H9 (cell line): ENCODE results near the gene THSD7A. TPM values are rescaled to one million over a fixed set of nuclear protein-coding genes. Genes with fewer than 3 reads are reported as not detected.

Experiments
- DNase-seq: peaks from one replicate; pipeline ENCODE4 v3.0.0-alpha.2; 2017
- H2AFZ ChIP-seq: one replicate; pipeline ENCODE4 v1.6.1; 2013; ENCODE audit warnings: mild to moderate bottlenecking, low read length, control low read depth, moderate library complexity
- H2AK5ac ChIP-seq: 2 replicates; pipeline ENCODE4 v1.6.1; 2013; ENCODE audit warnings: low read length, control low read depth, mixed read lengths; ENCODE audit not compliant: insufficient read length
- H2BK120ac ChIP-seq: one replicate; pipeline ENCODE4 v1.6.1; 2013; ENCODE audit warnings: low read depth, mild to moderate bottlenecking, low read length, control low read depth, inconsistent platforms; ENCODE audit not compliant: poor library complexity, severe bottlenecking
- H2BK12ac ChIP-seq: 2 replicates; pipeline ENCODE4 v1.6.1; 2013; ENCODE audit warnings: low read length, control low read depth, mixed read lengths, low read depth; ENCODE audit not compliant: insufficient read length
- H2BK15ac ChIP-seq: 2 replicates; pipeline ENCODE4 v1.6.1; 2013; ENCODE audit warnings: low read depth, low read length, control low read depth
- H2BK20ac ChIP-seq: one replicate; pipeline ENCODE4 v1.6.1; 2013; ENCODE audit warnings: low read depth, mild to moderate bottlenecking, low read length, control low read depth, inconsistent platforms; ENCODE audit not compliant: poor library complexity, severe bottlenecking
- H2BK5ac ChIP-seq: 2 replicates; pipeline ENCODE4 v1.6.1; 2013; ENCODE audit warnings: low read length, control low read depth, mixed read lengths; ENCODE audit not compliant: insufficient read length
- H3K14ac ChIP-seq: 2 replicates; pipeline ENCODE4 v1.6.1; 2013; ENCODE audit warnings: low read length, control low read depth; ENCODE audit not compliant: insufficient read depth
- H3K18ac ChIP-seq: 2 replicates; pipeline ENCODE4 v1.6.1; 2013; ENCODE audit warnings: low read depth, mild to moderate bottlenecking, mixed read lengths, low read length, control low read depth; ENCODE audit not compliant: insufficient read length
- H3K23ac ChIP-seq: 2 replicates; pipeline ENCODE4 v1.6.1; 2013; ENCODE audit warnings: low read length, control low read depth, mixed read lengths, low read depth; ENCODE audit not compliant: insufficient read length
- H3K23me2 ChIP-seq: 2 replicates; pipeline ENCODE4 v1.6.1; 2013; ENCODE audit warnings: low read depth, mild to moderate bottlenecking, mixed read lengths, low read length, control low read depth; ENCODE audit not compliant: insufficient read length, poor library complexity, severe bottlenecking
- H3K27ac ChIP-seq: 2 replicates; pipeline ENCODE4 v1.5.1; 2013; ENCODE audit warnings: low read length, control low read depth, mixed read lengths, low read depth; ENCODE audit not compliant: insufficient read length
- H3K27me3 ChIP-seq: 2 replicates; pipeline ENCODE4 v1.6.1; 2013; ENCODE audit warnings: low read length, control low read depth, inconsistent platforms; ENCODE audit not compliant: insufficient read depth
- H3K4ac ChIP-seq: 2 replicates; pipeline ENCODE4 v1.6.1; 2013; ENCODE audit warnings: low read depth, mild to moderate bottlenecking, control low read depth, inconsistent platforms, low read length, moderate library complexity
- H3K4me1 ChIP-seq: 2 replicates; pipeline ENCODE4 v1.6.1; 2013; ENCODE audit warnings: low read length, control low read depth, inconsistent platforms; ENCODE audit not compliant: insufficient read depth
- H3K4me2 ChIP-seq: 2 replicates; pipeline ENCODE4 v1.6.1; 2013; ENCODE audit warnings: low read length, control low read depth, mixed read lengths; ENCODE audit not compliant: insufficient read length, insufficient read depth
- H3K56ac ChIP-seq: 2 replicates; pipeline ENCODE4 v1.6.1; 2013; ENCODE audit warnings: low read depth, mild to moderate bottlenecking, mixed read lengths, low read length, control low read depth; ENCODE audit not compliant: insufficient read length
- H3K79me1 ChIP-seq: 2 replicates; pipeline ENCODE4 v1.6.1; 2013; ENCODE audit warnings: low read depth, mild to moderate bottlenecking, moderate library complexity, low read length, control low read depth, inconsistent platforms; ENCODE audit not compliant: insufficient read depth, poor library complexity, severe bottlenecking
- H3K79me2 ChIP-seq: 2 replicates; pipeline ENCODE4 v1.6.1; 2013; ENCODE audit warnings: low read length, control low read depth, inconsistent platforms; ENCODE audit not compliant: insufficient read depth
- H3K9ac ChIP-seq: 2 replicates; pipeline ENCODE4 v1.6.1; 2013; ENCODE audit warnings: low read length, control low read depth, mixed read lengths; ENCODE audit not compliant: insufficient read length; ENCODE audit errors: extremely low read depth
- H3K9me3 ChIP-seq: one replicate; pipeline ENCODE4 v1.6.1; 2013; ENCODE audit warnings: low read depth, low read length, inconsistent platforms; ENCODE audit not compliant: control insufficient read depth
- H3T11ph ChIP-seq: one replicate; pipeline ENCODE4 v1.6.1; 2013; ENCODE audit warnings: mild to moderate bottlenecking, low read length, control low read depth, inconsistent platforms
- H4K20me1 ChIP-seq: one replicate; pipeline ENCODE4 v1.6.1; 2013; ENCODE audit not compliant: control insufficient read depth, insufficient read length, insufficient read depth
- H4K5ac ChIP-seq: 2 replicates; pipeline ENCODE4 v1.6.1; 2013; ENCODE audit warnings: low read depth, mild to moderate bottlenecking, mixed read lengths, low read length, control low read depth; ENCODE audit not compliant: insufficient read length
- H4K8ac ChIP-seq: replicated peaks from 2 replicates; pipeline ENCODE4 v1.6.1; 2013; ENCODE audit warnings: low read length, control low read depth, mixed read lengths, low read depth; ENCODE audit not compliant: insufficient read length
- H4K91ac ChIP-seq: 2 replicates; pipeline ENCODE4 v1.6.1; 2013; ENCODE audit warnings: low read depth, mild to moderate bottlenecking, moderate library complexity, mixed read lengths, low read length, control low read depth; ENCODE audit not compliant: insufficient read length
- H3K27ac Mint-ChIP-seq, 3 experiments: 2 replicates in 2 of 3; 3 replicates in 1 of 3; pipeline ENCODE4 v1.8.0; 2020 to 2021; ENCODE audit warnings: mixed read lengths in 3 of 3, mild to moderate bottlenecking in 1 of 3, moderate library complexity in 1 of 3
- H3K27me3 Mint-ChIP-seq: 2 replicates; pipeline ENCODE4 v1.8.0; 2021; ENCODE audit warnings: low read depth, mild to moderate bottlenecking, moderate library complexity, mixed read lengths
- H3K36me3 Mint-ChIP-seq, 3 experiments: 2 replicates in 2 of 3; 3 replicates in 1 of 3; pipeline ENCODE4 v1.8.0; 2020 to 2021; ENCODE audit warnings: low read depth in 3 of 3, mixed read lengths in 3 of 3; ENCODE audit not compliant: insufficient read depth in 1 of 3
- H3K4me1 Mint-ChIP-seq, 2 experiments: 2 replicates each; pipeline ENCODE4 v1.8.0; 2020; ENCODE audit warnings: mixed read lengths in 2 of 2
- H3K4me3 Mint-ChIP-seq, 2 experiments: 2 replicates in 1 of 2; 3 replicates in 1 of 2; pipeline ENCODE4 v1.8.0; 2020 to 2021; ENCODE audit warnings: mild to moderate bottlenecking in 2 of 2, mixed read lengths in 2 of 2, moderate library complexity in 1 of 2
- H3K9me3 Mint-ChIP-seq, 2 experiments: 2 replicates in 1 of 2; 3 replicates in 1 of 2; pipeline ENCODE4 v1.8.0; 2020; ENCODE audit warnings: mild to moderate bottlenecking in 2 of 2, mixed read lengths in 2 of 2, moderate library complexity in 1 of 2
- WGBS: extraction: QIAGEN DNeasy Blood & Tissue Kit; methylation state at CpG from one replicate; pipeline ENCODE4 v1.1.7; 2013; ENCODE audit warnings: missing lambda C conversion rate, low lambda C conversion rate, mixed read lengths; ENCODE audit not compliant: insufficient read length; ENCODE audit errors: extremely low coverage; 5-methylcytosine and 5-hydroxymethylcytosine counted together
- total RNA-seq: library from RNA; stranded (reverse); gene quantifications from 2 replicates; pipeline ENCODE4 v1.2.1, GENCODE V29; 2021
- TF ChIP-seq, protein P1 (sequence below): fragments of 200-600 bp; sonication (generic); conservative IDR thresholded peaks from 3 replicates; pipeline ENCODE4 v1.8.0; 2021; ENCODE audit warnings: antibody characterized with exemption, mild to moderate bottlenecking

Gene THSD7A
- total RNA-seq, 1 experiment from 2014 or later: 0.42 TPM

GRCh38 chr7:11436316-11436715 lies 395.7 kb downstream of the THSD7A start:
- no CpG with 5 or more reads among the region's 1 CpG for WGBS
- Histone ChIP-seq H3K4ac (no peak overlapping the region), H3K27ac (no peak overlapping the region), H2BK12ac (no peak overlapping the region), H2AFZ (no peak overlapping the region), H4K91ac (no peak overlapping the region), H2BK20ac (no peak overlapping the region), H3K23me2 (no peaks in the 10 kb centered on the region), H3K56ac (no peak overlapping the region), H3K4me2 (no peak overlapping the region), H3K9ac (no peak overlapping the region), H3K79me2 (no peaks in the 10 kb centered on the region), H2BK5ac (no peak overlapping the region), H2BK120ac (no peak overlapping the region), H4K8ac (no peak overlapping the region), H4K5ac (no peak overlapping the region), H3T11ph (no peak overlapping the region), H3K27me3 (no peaks in the 10 kb centered on the region; the same call in 1 of the 2 replicates), H3K9me3 (peaks cover 7% of the 10 kb centered on the region), H3K18ac (no peak overlapping the region), H2BK15ac (no peak overlapping the region), H2AK5ac (no peak overlapping the region), H3K79me1 (no peaks in the 10 kb centered on the region), H3K14ac (no peak overlapping the region), H3K4me1 (no peaks in the 10 kb centered on the region), H4K20me1 (no peaks in the 10 kb centered on the region), H3K23ac (no peak overlapping the region)
- Mint-ChIP-seq H3K4me1 (peaks cover 12 to 14% of the 10 kb centered on the region in 2 experiments), H3K27me3 (no peaks in the 10 kb centered on the region), H3K4me3 (no peak overlapping the region), H3K27ac (no peak overlapping the region), H3K9me3 (peaks cover 5 to 11% of the 10 kb centered on the region in 2 experiments; a peak in 3 of 5 replicates), H3K36me3 (peaks cover 0 to 17% (median 14%) of the 10 kb centered on the region in 3 experiments; a peak in 5 of 7 replicates)
- no peak for DNase-seq
- TF ChIP-seq, protein P1, sequence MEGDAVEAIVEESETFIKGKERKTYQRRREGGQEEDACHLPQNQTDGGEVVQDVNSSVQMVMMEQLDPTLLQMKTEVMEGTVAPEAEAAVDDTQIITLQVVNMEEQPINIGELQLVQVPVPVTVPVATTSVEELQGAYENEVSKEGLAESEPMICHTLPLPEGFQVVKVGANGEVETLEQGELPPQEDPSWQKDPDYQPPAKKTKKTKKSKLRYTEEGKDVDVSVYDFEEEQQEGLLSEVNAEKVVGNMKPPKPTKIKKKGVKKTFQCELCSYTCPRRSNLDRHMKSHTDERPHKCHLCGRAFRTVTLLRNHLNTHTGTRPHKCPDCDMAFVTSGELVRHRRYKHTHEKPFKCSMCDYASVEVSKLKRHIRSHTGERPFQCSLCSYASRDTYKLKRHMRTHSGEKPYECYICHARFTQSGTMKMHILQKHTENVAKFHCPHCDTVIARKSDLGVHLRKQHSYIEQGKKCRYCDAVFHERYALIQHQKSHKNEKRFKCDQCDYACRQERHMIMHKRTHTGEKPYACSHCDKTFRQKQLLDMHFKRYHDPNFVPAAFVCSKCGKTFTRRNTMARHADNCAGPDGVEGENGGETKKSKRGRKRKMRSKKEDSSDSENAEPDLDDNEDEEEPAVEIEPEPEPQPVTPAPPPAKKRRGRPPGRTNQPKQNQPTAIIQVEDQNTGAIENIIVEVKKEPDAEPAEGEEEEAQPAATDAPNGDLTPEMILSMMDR: no peak
